Activated naive CD4-positive, alpha-beta T cell treated with anti-CD3 and anti-CD28 coated beads, Interleukin-2, amount 10 ng/mL, durations not matched to agents 7 days and 5 days (primary cell): ENCODE results near the gene GTF2IRD1.

Source experiments
- CTCF ChIA-PET: fragments of 350-600 bp; sonication (Branson Sonifier 250); formaldehyde crosslinking; loops from one replicate; lab custom pipeline; 2021; ENCODE audit warnings: antibody characterized with exemption; lab: Charles Lee
- DNase-seq: peaks from one replicate; pipeline ENCODE4 v3.0.0-alpha.2; 2020
- H3K27ac Mint-ChIP-seq: one replicate; pipeline ENCODE4 v1.8.0; 2021; ENCODE audit warnings: mild to moderate bottlenecking, moderate library complexity, mixed read lengths
- H3K27me3 Mint-ChIP-seq: one replicate; pipeline ENCODE4 v1.8.0; 2021; ENCODE audit warnings: mild to moderate bottlenecking, mixed read lengths
- H3K36me3 Mint-ChIP-seq: one replicate; pipeline ENCODE4 v1.8.0; 2021; ENCODE audit warnings: mixed read lengths
- H3K4me1 Mint-ChIP-seq: one replicate; pipeline ENCODE4 v1.8.0; 2021; ENCODE audit warnings: mixed read lengths
- H3K4me3 Mint-ChIP-seq: one replicate; pipeline ENCODE4 v1.8.0; 2021; ENCODE audit warnings: mild to moderate bottlenecking, moderate library complexity, mixed read lengths
- H3K9me3 Mint-ChIP-seq: one replicate; pipeline ENCODE4 v1.8.0; 2021; ENCODE audit warnings: mixed read lengths

Gene GTF2IRD1

GRCh38 chr7:74466196-74466813, 12.6 kb downstream of the GTF2IRD1 start:
- no peaks in the 10 kb centered on the region for H3K36me3 Mint-ChIP-seq
- H3K4me3 Mint-ChIP-seq, result no peak overlapping the region
- H3K9me3 Mint-ChIP-seq, result no peaks in the 10 kb centered on the region
- peaks cover 6% of the 10 kb centered on the region for H3K4me1 Mint-ChIP-seq
- no peak overlapping the region for H3K27ac Mint-ChIP-seq
- DNase-seq, result no peak
- CTCF ChIA-PET, result no interaction called here
- H3K27me3 Mint-ChIP-seq, result peaks cover 16% of the 10 kb centered on the region

- Mint-ChIP-seq H3K27me3 (peaks cover 9% of the 10 kb centered on the region), H3K27ac (no peak overlapping the region), H3K4me3 (no peak overlapping the region), H3K36me3 (no peaks in the 10 kb centered on the region), H3K4me1 (peaks cover 6% of the 10 kb centered on the region), H3K9me3 (no peaks in the 10 kb centered on the region)
- CTCF ChIA-PET, result interaction anchor here (0.6 kb wide), 1 partner anchor 8 kb away, joined by 5 read pairs; no protein-coding TSS in a partner anchor
- DNase-seq, result no peak
Measured at GRCh38 chr7:74467876-74468275, 14.2 kb downstream of the GTF2IRD1 start.

GRCh38 chr7:74470504-74470903, 16.8 kb downstream of the GTF2IRD1 start:
- H3K9me3 Mint-ChIP-seq, result no peaks in the 10 kb centered on the region
- no peak overlapping the region for H3K4me3 Mint-ChIP-seq
- H3K36me3 Mint-ChIP-seq, result no peaks in the 10 kb centered on the region
- H3K27me3 Mint-ChIP-seq, result peaks cover 6% of the 10 kb centered on the region
- no peak overlapping the region for H3K27ac Mint-ChIP-seq
- CTCF ChIA-PET, result no interaction called here
- no peak for DNase-seq
- H3K4me1 Mint-ChIP-seq, result no peaks in the 10 kb centered on the region

GRCh38 chr7:74473116-74473515, 19.4 kb downstream of the GTF2IRD1 start:
- Mint-ChIP-seq H3K27ac (no peak overlapping the region), H3K9me3 (no peaks in the 10 kb centered on the region), H3K27me3 (peaks cover 7% of the 10 kb centered on the region), H3K4me1 (peaks cover 3% of the 10 kb centered on the region), H3K36me3 (no peaks in the 10 kb centered on the region), H3K4me3 (no peak overlapping the region)
- DNase-seq, result no peak
- CTCF ChIA-PET, result interaction anchor here (0.6 kb wide), 1 partner anchor 72 kb away, joined by 3 read pairs; no protein-coding TSS in a partner anchor

GRCh38 chr7:74474271-74474865, 20.7 kb downstream of the GTF2IRD1 start:
- H3K4me3 Mint-ChIP-seq, result no peak overlapping the region
- H3K27me3 Mint-ChIP-seq, result peaks cover 9% of the 10 kb centered on the region
- no peaks in the 10 kb centered on the region for H3K9me3 Mint-ChIP-seq
- H3K36me3 Mint-ChIP-seq, result no peaks in the 10 kb centered on the region
- CTCF ChIA-PET, result no interaction called here
- H3K4me1 Mint-ChIP-seq, result peaks cover 3% of the 10 kb centered on the region
- no peak overlapping the region for H3K27ac Mint-ChIP-seq
- DNase-seq, result no peak

GRCh38 chr7:74475243-74475986, 21.7 kb downstream of the GTF2IRD1 start:
- Mint-ChIP-seq H3K9me3 (no peaks in the 10 kb centered on the region), H3K4me3 (no peak overlapping the region), H3K27ac (no peak overlapping the region), H3K27me3 (peaks cover 16% of the 10 kb centered on the region), H3K4me1 (peaks cover 3% of the 10 kb centered on the region), H3K36me3 (no peaks in the 10 kb centered on the region)
- CTCF ChIA-PET, result interaction anchor here (0.7 kb wide), 1 partner anchor 16 kb away, joined by 4 read pairs; no protein-coding TSS in a partner anchor
- no peak for DNase-seq

- Mint-ChIP-seq H3K4me1 (peaks cover 3% of the 10 kb centered on the region), H3K36me3 (no peaks in the 10 kb centered on the region), H3K4me3 (no peak overlapping the region), H3K9me3 (no peaks in the 10 kb centered on the region), H3K27me3 (peaks cover 22% of the 10 kb centered on the region), H3K27ac (no peak overlapping the region)
- DNase-seq, result no peak
- CTCF ChIA-PET, result no interaction called here
Measured at GRCh38 chr7:74475987-74476350, 22.3 kb downstream of the GTF2IRD1 start.

GRCh38 chr7:74476626-74477025, 22.9 kb downstream of the GTF2IRD1 start:
- Mint-ChIP-seq H3K27ac (no peak overlapping the region), H3K4me3 (no peak overlapping the region), H3K36me3 (no peaks in the 10 kb centered on the region), H3K27me3 (peaks cover 26% of the 10 kb centered on the region), H3K4me1 (peaks cover 3% of the 10 kb centered on the region), H3K9me3 (no peaks in the 10 kb centered on the region)
- DNase-seq, result no peak
- CTCF ChIA-PET, result no interaction called here

- DNase-seq, result no peak
Measured at GRCh38 chr7:74478671-74479065, 25.0 kb downstream of the GTF2IRD1 start.

GRCh38 chr7:74479066-74479781, 25.5 kb downstream of the GTF2IRD1 start:
- DNase-seq, result no peak

More at GRCh38 chr7:74478671-74479065, 25.0 kb downstream of the GTF2IRD1 start:
- Mint-ChIP-seq H3K9me3 (no peaks in the 10 kb centered on the region), H3K4me1 (peaks cover 3% of the 10 kb centered on the region), H3K27ac (no peak overlapping the region), H3K27me3 (peaks cover 30% of the 10 kb centered on the region), H3K36me3 (no peaks in the 10 kb centered on the region), H3K4me3 (no peak overlapping the region)
- CTCF ChIA-PET, result no interaction called here

GRCh38 chr7:74479961-74480829, 26.5 kb downstream of the GTF2IRD1 start:
- Mint-ChIP-seq H3K4me1 (peaks cover 3% of the 10 kb centered on the region), H3K36me3 (no peaks in the 10 kb centered on the region), H3K27ac (no peak overlapping the region), H3K27me3 (peaks cover 30% of the 10 kb centered on the region), H3K4me3 (no peak overlapping the region), H3K9me3 (no peaks in the 10 kb centered on the region)
- no peak for DNase-seq
- CTCF ChIA-PET, result no interaction called here

More at GRCh38 chr7:74479066-74479781, 25.5 kb downstream of the GTF2IRD1 start:
- CTCF ChIA-PET, result no interaction called here
- Mint-ChIP-seq H3K27ac (no peak overlapping the region), H3K4me1 (peaks cover 3% of the 10 kb centered on the region), H3K27me3 (peaks cover 30% of the 10 kb centered on the region), H3K4me3 (no peak overlapping the region), H3K36me3 (no peaks in the 10 kb centered on the region), H3K9me3 (no peaks in the 10 kb centered on the region)

GRCh38 chr7:74480861-74481417, 27.2 kb downstream of the GTF2IRD1 start:
- Mint-ChIP-seq H3K9me3 (no peaks in the 10 kb centered on the region), H3K27ac (no peak overlapping the region), H3K36me3 (no peaks in the 10 kb centered on the region), H3K27me3 (peaks cover 26% of the 10 kb centered on the region), H3K4me3 (no peak overlapping the region), H3K4me1 (peaks cover 3% of the 10 kb centered on the region)
- CTCF ChIA-PET, result no interaction called here
- no peak for DNase-seq

- Mint-ChIP-seq H3K36me3 (no peaks in the 10 kb centered on the region), H3K27me3 (peaks cover 28% of the 10 kb centered on the region), H3K4me1 (peaks cover 3% of the 10 kb centered on the region), H3K9me3 (no peaks in the 10 kb centered on the region), H3K4me3 (no peak overlapping the region), H3K27ac (no peak overlapping the region)
- DNase-seq, result no peak
- CTCF ChIA-PET, result no interaction called here
Measured at GRCh38 chr7:74481458-74482196, 27.9 kb downstream of the GTF2IRD1 start.
